HEK293 (cell line): ENCODE data around the gene CCDC136.

Experiments
- CTCF ChIP-seq: fragments of 450-650 bp; formaldehyde crosslinking; IDR thresholded peaks from 2 replicates; pipeline ENCODE4 v1.5.1; 2016; ENCODE audit warnings: missing biosample characterization, missing genetic modification characterization
- SETDB1 ChIP-seq: IDR thresholded peaks from one replicate; pipeline ENCODE4 v1.6.1; 2017; ENCODE audit warnings: mild to moderate bottlenecking, low read length, moderate library complexity, mixed read lengths; ENCODE audit not compliant: insufficient read length
- TCF7L2 ChIP-seq: IDR thresholded peaks from 2 replicates; pipeline ENCODE4 v1.6.1; 2011; ENCODE audit warnings: low read depth, mild to moderate bottlenecking, inconsistent platforms, low read length, moderate library complexity, borderline replicate concordance
- ZBTB26 ChIP-seq: fragments of 450-650 bp; formaldehyde crosslinking; optimal IDR thresholded peaks from 2 replicates; pipeline ENCODE3; 2016; ENCODE audit warnings: missing biosample characterization, mild to moderate bottlenecking, missing genetic modification characterization
- ZFP69B ChIP-seq: fragments of 450-650 bp; formaldehyde crosslinking; IDR thresholded peaks from 2 replicates; pipeline ENCODE4 v1.5.1; 2016; ENCODE audit warnings: missing biosample characterization, missing genetic modification characterization
- ZNF302 ChIP-seq: fragments of 450-650 bp; formaldehyde crosslinking; IDR thresholded peaks from 2 replicates; pipeline ENCODE4 v1.5.1; 2016; ENCODE audit warnings: missing biosample characterization, missing genetic modification characterization, low read depth
- ZNF398 ChIP-seq: fragments of 450-650 bp; formaldehyde crosslinking; IDR thresholded peaks from 2 replicates; pipeline ENCODE4 v1.5.1; 2017; ENCODE audit warnings: missing biosample characterization, missing genetic modification characterization
- ZNF510 ChIP-seq: fragments of 450-650 bp; formaldehyde crosslinking; IDR thresholded peaks from 2 replicates; pipeline ENCODE4 v1.5.1; 2018; ENCODE audit warnings: mild to moderate bottlenecking, missing genetic modification characterization, missing biosample characterization; ENCODE audit not compliant: insufficient replicate concordance
- ZNF76 ChIP-seq: fragments of 450-650 bp; formaldehyde crosslinking; IDR thresholded peaks from 2 replicates; pipeline ENCODE4; 2016; ENCODE audit warnings: low read depth, missing biosample characterization, missing genetic modification characterization, borderline replicate concordance
- ZSCAN5A ChIP-seq: fragments of 450-650 bp; formaldehyde crosslinking; IDR thresholded peaks from 2 replicates; pipeline ENCODE4 v1.5.1; 2016; ENCODE audit warnings: missing biosample characterization, missing genetic modification characterization
- ZXDB ChIP-seq: fragments of 450-650 bp; formaldehyde crosslinking; IDR thresholded peaks from 2 replicates; pipeline ENCODE4 v1.5.1; 2016; ENCODE audit warnings: missing biosample characterization, missing genetic modification characterization

- TF ChIP-seq ZBTB26, result no peak
- TF ChIP-seq CTCF, result 0 out of 2 replicates have a peak, but pooled peaks have one; percentile 34
- no peak for TF ChIP-seq ZNF510
- TF ChIP-seq ZNF302 (tag by site-specific recombination), result no peak
- no peak for TF ChIP-seq ZFP69B (tag by site-specific recombination)
- peak; percentile 96 for TF ChIP-seq ZNF398 (tag by site-specific recombination)
- TF ChIP-seq SETDB1, result no peak
- TF ChIP-seq TCF7L2, result no peak
- no peak for TF ChIP-seq ZSCAN5A
- TF ChIP-seq ZXDB (tag by site-specific recombination), result no peak
- TF ChIP-seq ZNF76 (tag by site-specific recombination), result no peak
Measured at GRCh38 chr7:128860158-128861073, 68.6 kb downstream of the CCDC136 start.
